Lower leg skin (tissue), 3 donors: ENCODE results near the gene SPATA2L.

Source experiments
- POLR2A ChIP-seq, 2 donors: fragments of 450-650 bp; IDR thresholded peaks; one replicate each; pipeline ENCODE4 v1.6.1; 2016 to 2017; ENCODE audit warnings: antibody characterized with exemption in 2 of 2, mild to moderate bottlenecking in 1 of 2, moderate library complexity in 1 of 2
- TF ChIP-seq, protein P1 (sequence below), 3 donors: fragments of 450-650 bp; IDR thresholded peaks; one replicate each; pipeline ENCODE4 v1.5.1; 2016; ENCODE audit warnings: antibody characterized with exemption in 3 of 3, mild to moderate bottlenecking in 3 of 3, moderate library complexity in 2 of 3

DNA sequence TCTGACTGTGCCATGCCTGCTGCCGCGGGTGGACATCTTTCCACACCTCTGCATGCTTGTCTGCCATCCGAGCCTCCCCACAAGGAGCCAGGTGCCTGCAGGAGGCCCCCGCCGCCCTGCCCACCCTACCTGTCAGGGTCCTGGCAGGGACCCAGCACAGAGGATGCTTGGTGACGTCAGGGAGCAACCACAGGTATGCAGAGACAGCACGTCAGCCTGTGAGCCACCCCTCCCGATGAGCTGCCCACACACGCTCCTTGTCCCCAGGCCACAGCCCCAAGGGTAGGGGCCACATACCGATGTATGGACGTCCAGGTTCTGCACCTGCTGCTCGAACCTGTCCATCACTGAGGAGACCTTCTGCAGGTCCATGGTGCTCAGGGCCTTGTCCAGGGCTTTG lies 54.6 kb downstream of the SPATA2L start:
- TF ChIP-seq, protein P1, sequence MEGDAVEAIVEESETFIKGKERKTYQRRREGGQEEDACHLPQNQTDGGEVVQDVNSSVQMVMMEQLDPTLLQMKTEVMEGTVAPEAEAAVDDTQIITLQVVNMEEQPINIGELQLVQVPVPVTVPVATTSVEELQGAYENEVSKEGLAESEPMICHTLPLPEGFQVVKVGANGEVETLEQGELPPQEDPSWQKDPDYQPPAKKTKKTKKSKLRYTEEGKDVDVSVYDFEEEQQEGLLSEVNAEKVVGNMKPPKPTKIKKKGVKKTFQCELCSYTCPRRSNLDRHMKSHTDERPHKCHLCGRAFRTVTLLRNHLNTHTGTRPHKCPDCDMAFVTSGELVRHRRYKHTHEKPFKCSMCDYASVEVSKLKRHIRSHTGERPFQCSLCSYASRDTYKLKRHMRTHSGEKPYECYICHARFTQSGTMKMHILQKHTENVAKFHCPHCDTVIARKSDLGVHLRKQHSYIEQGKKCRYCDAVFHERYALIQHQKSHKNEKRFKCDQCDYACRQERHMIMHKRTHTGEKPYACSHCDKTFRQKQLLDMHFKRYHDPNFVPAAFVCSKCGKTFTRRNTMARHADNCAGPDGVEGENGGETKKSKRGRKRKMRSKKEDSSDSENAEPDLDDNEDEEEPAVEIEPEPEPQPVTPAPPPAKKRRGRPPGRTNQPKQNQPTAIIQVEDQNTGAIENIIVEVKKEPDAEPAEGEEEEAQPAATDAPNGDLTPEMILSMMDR (IDR thresholded peaks at IDR 0.05) = no peak
- TF ChIP-seq POLR2A (IDR thresholded peaks at IDR 0.05) = no peak
